ENCODE measurements around the gene RSPO1. TPM values are rescaled to one million over a fixed set of nuclear protein-coding genes. Genes with fewer than 3 reads are reported as not detected.

The RSPO1 gene
- total RNA-seq, 1 experiment from 2014 or later, result not detected

DNA sequence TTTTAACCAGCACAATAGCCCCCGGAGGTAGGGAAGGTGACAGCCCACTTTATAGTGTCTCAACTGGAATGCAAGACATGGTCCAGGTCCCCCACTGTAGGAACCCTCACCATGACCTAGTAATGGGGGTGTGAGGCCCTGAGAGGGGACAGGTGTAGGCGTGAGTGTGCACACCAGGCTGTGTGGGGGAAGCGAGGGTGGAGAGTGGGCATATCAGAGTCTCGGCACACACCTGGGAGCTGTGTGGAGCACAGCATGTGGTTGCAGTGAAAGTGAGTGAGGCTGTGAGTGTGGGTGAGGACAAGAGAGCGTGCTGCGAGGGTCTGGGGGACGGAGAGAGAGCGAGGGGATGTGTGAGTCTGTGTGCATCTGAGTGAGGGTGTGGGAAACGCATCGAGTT is 17.1 kb upstream of the RSPO1 start:
- H3K4me3 ChIP-seq (ENCODE audit: low read depth, low read length, poor library complexity, severe bottlenecking), result no peak overlapping the region
- intact Hi-C loops (cut with micrococcal nuclease; ENCODE audit: unreplicated experiment), result no loop called here
- ChIA-PET POLR2A (ENCODE audit: low non-redundant PET) (no interaction called here), CTCF (no interaction called here)
- TF ChIP-seq, protein P1, sequence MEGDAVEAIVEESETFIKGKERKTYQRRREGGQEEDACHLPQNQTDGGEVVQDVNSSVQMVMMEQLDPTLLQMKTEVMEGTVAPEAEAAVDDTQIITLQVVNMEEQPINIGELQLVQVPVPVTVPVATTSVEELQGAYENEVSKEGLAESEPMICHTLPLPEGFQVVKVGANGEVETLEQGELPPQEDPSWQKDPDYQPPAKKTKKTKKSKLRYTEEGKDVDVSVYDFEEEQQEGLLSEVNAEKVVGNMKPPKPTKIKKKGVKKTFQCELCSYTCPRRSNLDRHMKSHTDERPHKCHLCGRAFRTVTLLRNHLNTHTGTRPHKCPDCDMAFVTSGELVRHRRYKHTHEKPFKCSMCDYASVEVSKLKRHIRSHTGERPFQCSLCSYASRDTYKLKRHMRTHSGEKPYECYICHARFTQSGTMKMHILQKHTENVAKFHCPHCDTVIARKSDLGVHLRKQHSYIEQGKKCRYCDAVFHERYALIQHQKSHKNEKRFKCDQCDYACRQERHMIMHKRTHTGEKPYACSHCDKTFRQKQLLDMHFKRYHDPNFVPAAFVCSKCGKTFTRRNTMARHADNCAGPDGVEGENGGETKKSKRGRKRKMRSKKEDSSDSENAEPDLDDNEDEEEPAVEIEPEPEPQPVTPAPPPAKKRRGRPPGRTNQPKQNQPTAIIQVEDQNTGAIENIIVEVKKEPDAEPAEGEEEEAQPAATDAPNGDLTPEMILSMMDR (conservative IDR thresholded peaks at IDR 0.05; ENCODE audit: low read depth, low read length), result no peak
- TF ChIP-seq EZH2 (IDR thresholded peaks at IDR 0.05; ENCODE audit: borderline replicate concordance, low read depth, low read length, poor library complexity, severe bottlenecking), result no peak
- no peaks in the 10 kb centered on the region for H3K9me3 ChIP-seq (ENCODE audit: low read depth, low read length, poor library complexity, severe bottlenecking)
- no peaks in the 10 kb centered on the region for H3K4me1 ChIP-seq (ENCODE audit: insufficient read depth, low read length, poor library complexity, severe bottlenecking)
- H3K36me3 ChIP-seq (ENCODE audit: insufficient read depth, low read length, poor library complexity, severe bottlenecking), result no peaks in the 10 kb centered on the region
- H3K27me3 ChIP-seq (replicated peaks; ENCODE audit: insufficient read depth, low read depth, low read length, poor library complexity), result no peaks in the 10 kb centered on the region
- no peak for DNase-seq (ENCODE audit: low spot score)
- no TSS peak for BruUV-seq (replicated peaks)
- H3K27ac ChIP-seq (ENCODE audit: low read depth, low read length, poor library complexity, severe bottlenecking), result no peak overlapping the region

GRCh38 chr1:37650721-37651120 is 16.0 kb upstream of the RSPO1 start:
- H3K9me3 ChIP-seq (ENCODE audit: low read depth, low read length, poor library complexity, severe bottlenecking), result no peaks in the 10 kb centered on the region
- TF ChIP-seq, protein P1 (conservative IDR thresholded peaks at IDR 0.05; ENCODE audit: low read depth, low read length), result no peak
- TF ChIP-seq EZH2 (IDR thresholded peaks at IDR 0.05; ENCODE audit: borderline replicate concordance, low read depth, low read length, poor library complexity, severe bottlenecking), result no peak
- BruUV-seq (replicated peaks), result no TSS peak
- intact Hi-C loops (cut with micrococcal nuclease; ENCODE audit: unreplicated experiment), result no loop called here
- POLR2A ChIA-PET (ENCODE audit: low non-redundant PET), result no interaction called here
- CTCF ChIA-PET, result no interaction called here
- H3K27ac ChIP-seq (ENCODE audit: low read depth, low read length, poor library complexity, severe bottlenecking), result no peak overlapping the region
- DNase-seq (ENCODE audit: low spot score), result no peak
- H3K27me3 ChIP-seq (replicated peaks; ENCODE audit: insufficient read depth, low read depth, low read length, poor library complexity), result no peaks in the 10 kb centered on the region
- H3K36me3 ChIP-seq (ENCODE audit: insufficient read depth, low read length, poor library complexity, severe bottlenecking), result no peaks in the 10 kb centered on the region
- no peak overlapping the region for H3K4me3 ChIP-seq (ENCODE audit: low read depth, low read length, poor library complexity, severe bottlenecking)
- H3K4me1 ChIP-seq (ENCODE audit: insufficient read depth, low read length, poor library complexity, severe bottlenecking), result no peaks in the 10 kb centered on the region

GRCh38 chr1:37650173-37650572 is 15.5 kb upstream of the RSPO1 start:
- intact Hi-C loops (cut with micrococcal nuclease; ENCODE audit: unreplicated experiment), result no loop called here
- Histone ChIP-seq H3K27me3 (replicated peaks; ENCODE audit: insufficient read depth, low read depth, low read length, poor library complexity) (no peaks in the 10 kb centered on the region), H3K4me1 (ENCODE audit: insufficient read depth, low read length, poor library complexity, severe bottlenecking) (no peaks in the 10 kb centered on the region), H3K27ac (ENCODE audit: low read depth, low read length, poor library complexity, severe bottlenecking) (no peak overlapping the region), H3K36me3 (ENCODE audit: insufficient read depth, low read length, poor library complexity, severe bottlenecking) (no peaks in the 10 kb centered on the region), H3K9me3 (ENCODE audit: low read depth, low read length, poor library complexity, severe bottlenecking) (no peaks in the 10 kb centered on the region), H3K4me3 (ENCODE audit: low read depth, low read length, poor library complexity, severe bottlenecking) (no peak overlapping the region)
- no TSS peak for BruUV-seq (replicated peaks)
- TF ChIP-seq, protein P1 (conservative IDR thresholded peaks at IDR 0.05; ENCODE audit: low read depth, low read length), result no peak
- TF ChIP-seq EZH2 (IDR thresholded peaks at IDR 0.05; ENCODE audit: borderline replicate concordance, low read depth, low read length, poor library complexity, severe bottlenecking), result no peak
- no peak for DNase-seq (ENCODE audit: low spot score)
- POLR2A ChIA-PET (ENCODE audit: low non-redundant PET), result no interaction called here
- CTCF ChIA-PET, result no interaction called here

Measured in A673 (cell line).